ENCODE results near the gene CYP2U1.

GRCh38 chr4:107945809-107946208 lies 14.5 kb downstream of the CYP2U1 start:
- TF ChIP-seq, protein P1, sequence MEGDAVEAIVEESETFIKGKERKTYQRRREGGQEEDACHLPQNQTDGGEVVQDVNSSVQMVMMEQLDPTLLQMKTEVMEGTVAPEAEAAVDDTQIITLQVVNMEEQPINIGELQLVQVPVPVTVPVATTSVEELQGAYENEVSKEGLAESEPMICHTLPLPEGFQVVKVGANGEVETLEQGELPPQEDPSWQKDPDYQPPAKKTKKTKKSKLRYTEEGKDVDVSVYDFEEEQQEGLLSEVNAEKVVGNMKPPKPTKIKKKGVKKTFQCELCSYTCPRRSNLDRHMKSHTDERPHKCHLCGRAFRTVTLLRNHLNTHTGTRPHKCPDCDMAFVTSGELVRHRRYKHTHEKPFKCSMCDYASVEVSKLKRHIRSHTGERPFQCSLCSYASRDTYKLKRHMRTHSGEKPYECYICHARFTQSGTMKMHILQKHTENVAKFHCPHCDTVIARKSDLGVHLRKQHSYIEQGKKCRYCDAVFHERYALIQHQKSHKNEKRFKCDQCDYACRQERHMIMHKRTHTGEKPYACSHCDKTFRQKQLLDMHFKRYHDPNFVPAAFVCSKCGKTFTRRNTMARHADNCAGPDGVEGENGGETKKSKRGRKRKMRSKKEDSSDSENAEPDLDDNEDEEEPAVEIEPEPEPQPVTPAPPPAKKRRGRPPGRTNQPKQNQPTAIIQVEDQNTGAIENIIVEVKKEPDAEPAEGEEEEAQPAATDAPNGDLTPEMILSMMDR (IDR thresholded peaks at IDR 0.05) = no peak
- TF ChIP-seq POLR2A (IDR thresholded peaks at IDR 0.05) = no peak

Measured in transverse colon (tissue), 3 donors.